Prostate gland (tissue), 2 donors: ENCODE results near the gene CD276.

ENCODE experiments used
- CTCF ChIP-seq, 4 experiments: fragments of 200-600 bp in 2 of 4; fragments of 450-650 bp in 2 of 4; sonication (generic) in 2 of 4; IDR thresholded peaks; 1 replicate in 3 of 4; 2 replicates in 1 of 4; pipeline ENCODE4 v1.5.1; 2016 to 2019; ENCODE audit warnings: antibody characterized with exemption in 4 of 4, mild to moderate bottlenecking in 2 of 4, moderate library complexity in 2 of 4
- POLR2A ChIP-seq: fragments of 450-650 bp; IDR thresholded peaks from one replicate; pipeline ENCODE4 v1.6.1; 2016; ENCODE audit warnings: antibody characterized with exemption, mild to moderate bottlenecking

DNA sequence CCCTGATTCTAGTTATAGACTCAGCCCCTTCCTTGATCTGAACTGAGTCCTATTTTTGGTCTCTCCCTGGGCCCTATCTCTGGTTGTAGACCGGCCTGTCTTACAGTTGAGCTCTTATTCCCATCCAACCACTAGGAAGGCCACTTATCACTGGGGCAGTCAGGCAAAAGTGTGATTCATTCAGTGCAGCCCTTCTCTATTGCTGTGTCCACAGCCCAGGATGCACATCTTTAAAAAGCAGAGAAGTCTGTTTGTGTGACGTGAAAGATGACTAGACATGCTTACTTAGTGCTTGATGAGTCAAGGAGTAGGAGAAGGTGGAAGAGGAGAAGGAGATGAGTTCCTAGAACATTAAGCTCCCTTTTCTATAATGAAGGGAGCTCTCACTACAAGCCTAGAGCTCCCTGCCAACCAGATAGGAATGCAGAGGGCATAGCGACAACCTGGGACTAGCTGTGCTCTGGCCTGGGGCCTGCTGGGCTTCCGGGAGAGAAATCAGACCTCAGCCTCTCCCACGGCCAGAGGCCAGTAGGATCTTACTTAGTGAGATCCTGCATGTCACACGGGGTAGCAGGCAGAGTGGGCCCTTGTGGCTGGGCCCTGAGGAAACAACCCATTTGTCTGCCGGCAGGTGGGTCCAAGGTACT is 43.3 kb downstream of the CD276 start:
- TF ChIP-seq CTCF (IDR thresholded peaks at IDR 0.05), result no peak
- TF ChIP-seq POLR2A, result no peak
